Panc1 (cell line): ENCODE results near the gene TAOK1. TPM values are rescaled to one million over a fixed set of nuclear protein-coding genes. Genes with fewer than 3 reads are reported as not detected.

ENCODE experiments used
- ATAC-seq: fragments of 200-7000 bp; cut with Tn5 transposase; 2 replicates; pipeline ENCODE4 v1.9.1; 2020; ENCODE audit warnings: mild to moderate bottlenecking, moderate library complexity
- BruUV-seq: library from RNA; stranded (reverse); fragments of 400-500 nt; replicated peaks from 2 replicates; lab custom pipeline; 2021; lab: Mats Ljungman, UMichigan
- CTCF ChIA-PET: fragments of 300-600 bp; sonication (Branson Sonifier 250); formaldehyde crosslinking; loops from one replicate; lab custom pipeline; 2022; ENCODE audit warnings: antibody characterized with exemption; lab: Charles Lee
- POLR2A ChIA-PET: fragments of 300-600 bp; sonication (Branson Sonifier 250); formaldehyde crosslinking; loops from one replicate; lab custom pipeline; 2022; ENCODE audit warnings: antibody characterized with exemption; lab: Charles Lee
- DNase-seq: peaks from one replicate; pipeline ENCODE4 v3.0.0-alpha.2; 2010; ENCODE audit warnings: low read depth, low spot score
- H3K27ac ChIP-seq: 2 replicates; pipeline ENCODE4 v1.5.1; 2011; ENCODE audit warnings: mild to moderate bottlenecking, low read length, inconsistent platforms
- H3K27me3 ChIP-seq: fragments of 200-500 bp; sonication (Bioruptor generic); 2 replicates; pipeline ENCODE4 v1.6.0; 2014; ENCODE audit warnings: low read length, inconsistent platforms; ENCODE audit not compliant: control insufficient read depth, insufficient read depth
- H3K36me3 ChIP-seq: fragments of 200-500 bp; sonication (Bioruptor generic); 2 replicates; pipeline ENCODE4 v1.5.1; 2014; ENCODE audit warnings: inconsistent platforms, mild to moderate bottlenecking, low read length, moderate library complexity; ENCODE audit not compliant: control insufficient read depth, insufficient read depth
- H3K4me1 ChIP-seq: 2 replicates; pipeline ENCODE4 v1.5.1; 2011; ENCODE audit warnings: inconsistent platforms, mild to moderate bottlenecking, low read length, moderate library complexity; ENCODE audit not compliant: control insufficient read depth, insufficient read depth
- H3K4me3 ChIP-seq, 2 experiments: 2 replicates each; pipeline ENCODE4 v1.5.1; 2011 to 2012; ENCODE audit warnings: low read depth in 2 of 2, low read length in 2 of 2, mild to moderate bottlenecking in 2 of 2, inconsistent platforms in 1 of 2, moderate library complexity in 1 of 2
- H3K9me3 ChIP-seq: fragments of 200-500 bp; sonication (Bioruptor generic); 2 replicates; pipeline ENCODE4 v1.5.1; 2014; ENCODE audit warnings: low read depth, mild to moderate bottlenecking, inconsistent platforms, low read length, moderate library complexity; ENCODE audit not compliant: control insufficient read depth, insufficient read depth
- CTCF ChIP-seq: fragments of 450-650 bp; IDR thresholded peaks from 2 replicates; pipeline ENCODE4 v1.5.1; 2017; ENCODE audit warnings: mild to moderate bottlenecking
- POLR2AphosphoS5 ChIP-seq: IDR thresholded peaks from 2 replicates; pipeline ENCODE4 v1.6.1; 2012; ENCODE audit warnings: mild to moderate bottlenecking, low read depth, low read length, moderate library complexity
- REST ChIP-seq, 2 experiments: IDR thresholded peaks; 2 replicates each; pipeline ENCODE4 v1.6.1; 2011 to 2012; ENCODE audit warnings: low read depth in 2 of 2, control low read depth in 1 of 2, low read length in 1 of 2, mild to moderate bottlenecking in 1 of 2, moderate library complexity in 1 of 2; ENCODE audit not compliant: insufficient read depth in 1 of 2
- SIN3A ChIP-seq: IDR thresholded peaks from 2 replicates; pipeline ENCODE4 v1.6.1; 2012; ENCODE audit warnings: low read depth, mild to moderate bottlenecking, low read length, moderate library complexity, borderline replicate concordance; ENCODE audit not compliant: insufficient read depth
- TCF7L2 ChIP-seq: IDR thresholded peaks from 2 replicates; pipeline ENCODE4 v1.6.1; 2011; ENCODE audit warnings: mild to moderate bottlenecking, low read depth, low read length, inconsistent platforms
- in situ Hi-C: cut with HindIII; loops from 2 replicates; pipeline ENCODE4 v1.10.0; 2016; ENCODE audit warnings: low sequenced_read_pairs, low pct_unique_long_range_greater_than_20kb
- intact Hi-C: fragments of 100-400 bp; cut with micrococcal nuclease; formaldehyde crosslinking; loops from one replicate; pipeline ENCODE4 v1.10.0; 2022; ENCODE audit not compliant: unreplicated experiment
- total RNA-seq: library from RNA; stranded (reverse); gene quantifications from one replicate; pipeline ENCODE4 v1.2.1, GENCODE V29; 2021; ENCODE audit not compliant: unreplicated experiment

The TAOK1 gene
- total RNA-seq, 1 experiment from 2014 or later: 111 TPM

GRCh38 chr17:29588017-29588561 lies 197.9 kb downstream of the TAOK1 start:
- Histone ChIP-seq H3K27me3 (no peaks in the 10 kb centered on the region), H3K4me3 (peak overlapping the region; percentile 77 to 92), H3K27ac (peak overlapping the region; percentile 82), H3K36me3 (peaks cover 5% of the 10 kb centered on the region; the same call in 1 of the 2 replicates), H3K4me1 (peaks cover 50% of the 10 kb centered on the region), H3K9me3 (no peaks in the 10 kb centered on the region)
- in situ Hi-C loops (no loop called here), intact Hi-C loops (no loop called here)
- no TSS peak for BruUV-seq
- POLR2A ChIA-PET: interaction anchor here (0.6 kb wide), 1 partner anchor 224 kb away, joined by 3 read pairs; no protein-coding TSS in a partner anchor
- CTCF ChIA-PET: interaction anchor here (0.6 kb wide), 2 partner anchors 217 to 649 kb away, joined by 3 to 6 read pairs; no protein-coding TSS in a partner anchor
- TF ChIP-seq POLR2AphosphoS5 (no peak), SIN3A (no peak), CTCF (no peak), REST (IDR thresholded peaks at IDR 0.05; ENCODE audit: insufficient read depth in 1 of 2, low read depth in 2 of 2, low read length in 1 of 2) (no peak), TCF7L2 (no peak)
- DNase-seq (no peak), ATAC-seq (no peak)

GRCh38 chr17:29588562-29589411 lies 198.6 kb downstream of the TAOK1 start:
- Histone ChIP-seq H3K36me3 (peaks cover 5% of the 10 kb centered on the region; the same call in 1 of the 2 replicates), H3K27me3 (no peaks in the 10 kb centered on the region), H3K4me1 (peaks cover 50% of the 10 kb centered on the region), H3K9me3 (no peaks in the 10 kb centered on the region), H3K4me3 (peak overlapping the region; percentile 77 to 92), H3K27ac (peak overlapping the region; percentile 82)
- intact Hi-C loops (no loop called here), in situ Hi-C loops (no loop called here)
- DNase-seq (no peak), ATAC-seq (peak; percentile 1)
- BruUV-seq: no TSS peak
- ChIA-PET CTCF (interaction anchor here (0.5 kb wide), 1 partner anchor 750 kb away, joined by 3 read pairs; no protein-coding TSS in a partner anchor), POLR2A (interaction anchor here (0.6 kb wide), 1 partner anchor 224 kb away, joined by 3 read pairs; no protein-coding TSS in a partner anchor)
- TF ChIP-seq TCF7L2 (no peak), REST (IDR thresholded peaks at IDR 0.05; ENCODE audit: insufficient read depth in 1 of 2, low read depth in 2 of 2, low read length in 1 of 2) (no peak), CTCF (no peak), POLR2AphosphoS5 (no peak), SIN3A (no peak)
